ENCODE data around the gene MEX3A. TPM values are rescaled to one million over a fixed set of nuclear protein-coding genes. Genes with fewer than 3 reads are reported as not detected.
A peak's percentile ranks its signal among the peaks of the same experiment; 100 is the strongest.

Gene MEX3A
- total RNA-seq, 1 experiment from 2014 or later = 90.0 TPM

GRCh38 chr1:156129687-156130577 is 47.7 kb upstream of the MEX3A start:
- peaks cover 37% of the 10 kb centered on the region for H3K36me3 ChIP-seq (ENCODE audit: insufficient read depth, low read length, poor library complexity, severe bottlenecking)

DNA sequence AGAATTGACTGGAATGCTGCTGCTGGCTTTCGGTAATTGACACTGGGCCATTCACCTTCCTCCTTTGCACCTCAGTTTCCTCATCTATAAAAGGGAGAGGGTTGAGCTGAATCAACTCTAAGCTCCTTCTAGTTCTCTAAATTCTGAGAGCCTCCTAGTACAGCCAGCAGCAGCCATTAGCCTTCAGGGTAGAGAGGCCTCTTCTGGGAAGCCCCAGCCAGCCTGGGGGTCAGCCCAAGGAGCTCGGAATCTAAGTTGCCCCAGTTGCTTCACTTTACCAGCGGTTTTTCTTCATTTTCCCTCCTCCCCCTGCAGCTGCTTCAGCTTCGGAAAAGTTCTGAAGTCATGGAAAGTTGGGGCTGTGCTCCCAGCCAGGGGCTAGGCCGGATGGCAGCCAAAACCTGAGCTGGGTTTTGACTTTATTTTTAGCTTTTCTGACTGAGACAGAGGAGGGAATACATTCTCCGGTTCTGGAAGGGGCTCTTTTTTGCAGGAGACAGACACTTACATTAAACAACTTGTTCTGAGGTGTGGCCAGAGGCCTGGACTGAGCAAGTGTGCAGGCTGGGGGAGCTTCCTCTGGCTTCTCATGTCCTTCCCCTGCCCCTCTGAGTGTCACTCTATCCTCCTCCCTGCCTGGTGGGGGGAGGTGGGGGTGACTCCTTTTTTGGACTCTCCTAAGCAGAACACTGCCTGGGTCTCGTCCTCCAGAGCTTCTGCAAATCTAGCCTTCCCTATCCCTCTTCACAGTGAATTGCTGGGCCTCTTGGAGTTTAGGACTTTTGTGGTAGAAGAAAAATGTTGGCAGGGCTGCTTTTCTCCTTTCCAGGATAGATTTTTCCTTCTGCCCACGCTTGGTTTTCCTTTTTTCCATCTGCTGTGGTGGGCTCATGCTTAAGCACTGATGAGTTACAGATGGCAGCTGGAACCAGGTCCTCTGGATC is 46.7 kb upstream of the MEX3A start:
- H3K4me3 ChIP-seq (ENCODE audit: low read depth, low read length, poor library complexity, severe bottlenecking) = no peak overlapping the region
- H3K27me3 ChIP-seq (replicated peaks; ENCODE audit: insufficient read depth, low read depth, low read length, poor library complexity) = no peaks in the 10 kb centered on the region
- no TSS peak for BruUV-seq (replicated peaks)
- TF ChIP-seq EZH2 (IDR thresholded peaks at IDR 0.05; ENCODE audit: borderline replicate concordance, low read depth, low read length, poor library complexity, severe bottlenecking) (no peak), CTCF (conservative IDR thresholded peaks at IDR 0.05; ENCODE audit: low read depth, low read length) (no peak)
- DNase-seq (ENCODE audit: low spot score) = no peak
- H3K36me3 ChIP-seq (ENCODE audit: insufficient read depth, low read length, poor library complexity, severe bottlenecking) = peaks cover 27% of the 10 kb centered on the region
- peak overlapping the region; percentile 86 for H3K27ac ChIP-seq (ENCODE audit: low read depth, low read length, poor library complexity, severe bottlenecking)
- POLR2A ChIA-PET (ENCODE audit: low non-redundant PET) = no interaction called here
- no peaks in the 10 kb centered on the region for H3K9me3 ChIP-seq (ENCODE audit: low read depth, low read length, poor library complexity, severe bottlenecking)
- H3K4me1 ChIP-seq (ENCODE audit: insufficient read depth, low read length, poor library complexity, severe bottlenecking) = peaks cover 54% of the 10 kb centered on the region
- CTCF ChIA-PET = interaction anchor here (0.5 to 6.6 kb wide), 7 partner anchors 15 to 566 kb away, joined by 3 to 56 read pairs (median 6); no protein-coding TSS in a partner anchor
- intact Hi-C loops (cut with micrococcal nuclease; ENCODE audit: unreplicated experiment) = no loop called here

More at GRCh38 chr1:156129687-156130577, 47.7 kb upstream of the MEX3A start:
- ChIA-PET CTCF (interaction anchor here (0.6 to 6.6 kb wide), 15 partner anchors 11 to 567 kb away, joined by 3 to 56 read pairs (median 4); partner anchors contain the start of gene KHDC4), POLR2A (ENCODE audit: low non-redundant PET) (no interaction called here)
- TSS peak; percentile 89 for BruUV-seq (replicated peaks)
- DNase-seq (ENCODE audit: low spot score) = peak; percentile 97
- Histone ChIP-seq H3K27ac (ENCODE audit: low read depth, low read length, poor library complexity, severe bottlenecking) (peak overlapping the region; percentile 86), H3K27me3 (replicated peaks; ENCODE audit: insufficient read depth, low read depth, low read length, poor library complexity) (no peaks in the 10 kb centered on the region), H3K4me1 (ENCODE audit: insufficient read depth, low read length, poor library complexity, severe bottlenecking) (peaks cover 47% of the 10 kb centered on the region), H3K9me3 (ENCODE audit: low read depth, low read length, poor library complexity, severe bottlenecking) (no peaks in the 10 kb centered on the region), H3K4me3 (ENCODE audit: low read depth, low read length, poor library complexity, severe bottlenecking) (no peak overlapping the region)
- intact Hi-C loops (cut with micrococcal nuclease; ENCODE audit: unreplicated experiment) = loop anchor here (1.0 to 10.0 kb wide), 3 partner anchors 40 to 191 kb away; partner anchors contain the start of gene SSR2
- TF ChIP-seq CTCF (conservative IDR thresholded peaks at IDR 0.05; ENCODE audit: low read depth, low read length) = peak; percentile 98
- TF ChIP-seq EZH2 (IDR thresholded peaks at IDR 0.05; ENCODE audit: borderline replicate concordance, low read depth, low read length, poor library complexity, severe bottlenecking) = no peak

DNA sequence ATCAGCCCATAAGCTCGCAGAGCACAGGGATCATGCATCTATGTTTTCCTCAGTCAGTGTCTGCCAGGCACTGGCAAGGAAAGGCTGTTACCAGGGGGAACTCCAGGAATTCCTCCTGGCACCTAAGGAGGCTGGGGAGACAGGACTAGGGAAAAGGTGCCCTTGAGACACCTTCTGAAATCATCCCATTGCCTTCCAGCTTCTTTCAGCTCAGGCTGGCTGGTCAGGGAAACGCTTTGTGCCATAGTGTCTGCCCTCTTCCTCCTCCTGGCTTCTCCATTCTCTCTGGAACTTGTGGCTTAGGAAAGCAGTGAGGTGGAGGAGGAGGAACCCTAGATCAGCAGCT is 46.0 kb upstream of the MEX3A start:
- ChIA-PET POLR2A (ENCODE audit: low non-redundant PET) (no interaction called here), CTCF (interaction anchor here (0.5 to 6.6 kb wide), 3 partner anchors 21 to 36 kb away, joined by 5 to 56 read pairs (median 12); no protein-coding TSS in a partner anchor)
- DNase-seq (ENCODE audit: low spot score) = no peak
- intact Hi-C loops (cut with micrococcal nuclease; ENCODE audit: unreplicated experiment) = no loop called here
- H3K4me1 ChIP-seq (ENCODE audit: insufficient read depth, low read length, poor library complexity, severe bottlenecking) = peaks cover 61% of the 10 kb centered on the region
- no peaks in the 10 kb centered on the region for H3K27me3 ChIP-seq (replicated peaks; ENCODE audit: insufficient read depth, low read depth, low read length, poor library complexity)
- TF ChIP-seq EZH2 (IDR thresholded peaks at IDR 0.05; ENCODE audit: borderline replicate concordance, low read depth, low read length, poor library complexity, severe bottlenecking) = no peak
- TF ChIP-seq CTCF (conservative IDR thresholded peaks at IDR 0.05; ENCODE audit: low read depth, low read length) = no peak
- BruUV-seq (replicated peaks) = no TSS peak
- H3K36me3 ChIP-seq (ENCODE audit: insufficient read depth, low read length, poor library complexity, severe bottlenecking) = peaks cover 21% of the 10 kb centered on the region
- peak overlapping the region; percentile 86 for H3K27ac ChIP-seq (ENCODE audit: low read depth, low read length, poor library complexity, severe bottlenecking)
- no peak overlapping the region for H3K4me3 ChIP-seq (ENCODE audit: low read depth, low read length, poor library complexity, severe bottlenecking)
- H3K9me3 ChIP-seq (ENCODE audit: low read depth, low read length, poor library complexity, severe bottlenecking) = no peaks in the 10 kb centered on the region
